ENCODE measurements around the gene MICAL3.
A peak's percentile ranks its signal among the peaks of the same experiment; 100 is the strongest.

GRCh38 chr22:17786435-17787161, 237.8 kb downstream of the MICAL3 start:
- TF ChIP-seq CTCF (IDR thresholded peaks at IDR 0.05) (peak; percentile 26), EZH2 (IDR thresholded peaks at IDR 0.05) (no peak)

All from neural progenitor cell (in vitro differentiated cells).